ENCODE data around the gene PLCB1.

Gene PLCB1

GRCh38 chr20:8395956-8396355, 263.9 kb downstream of the PLCB1 start:
- Histone ChIP-seq H3K27me3 (ENCODE audit: insufficient read depth, low read length) (no peaks in the 10 kb centered on the region), H4K20me1 (ENCODE audit: insufficient read depth, low read length) (no peaks in the 10 kb centered on the region), H3K9ac (ENCODE audit: low read length) (no peak overlapping the region), H3K4me1 (ENCODE audit: insufficient read depth, low read length, severe bottlenecking) (peaks cover 36% of the 10 kb centered on the region), H3K27ac (ENCODE audit: low read depth, low read length, poor library complexity, severe bottlenecking) (no peak overlapping the region), H3K79me2 (ENCODE audit: insufficient read depth, low read length) (no peaks in the 10 kb centered on the region), H3K9me2 (ENCODE audit: low read depth, low read length) (no peaks in the 10 kb centered on the region), H3K4me2 (ENCODE audit: low read length) (no peak overlapping the region), H3K36me3 (ENCODE audit: insufficient read depth, low read length) (no peaks in the 10 kb centered on the region), H3K9me3 (ENCODE audit: low read length) (peaks cover 9% of the 10 kb centered on the region; the same call in 1 of the 2 replicates), H3K4me3 (ENCODE audit: low read depth, low read length, poor library complexity, severe bottlenecking) (no peak overlapping the region), H2AFZ (ENCODE audit: low read length) (no peak overlapping the region), H3F3A (ENCODE audit: insufficient read depth, low read length) (no peaks in the 10 kb centered on the region)
- no peak for TF ChIP-seq CTCF (IDR thresholded peaks at IDR 0.05; ENCODE audit: low read length)
- no peak for TF ChIP-seq EZH2 (IDR thresholded peaks at IDR 0.05; ENCODE audit: borderline replicate concordance, low read length)

GRCh38 chr20:8398263-8399051, 266.4 kb downstream of the PLCB1 start:
- H3K27ac ChIP-seq (ENCODE audit: low read depth, low read length, poor library complexity, severe bottlenecking), result peak overlapping the region; percentile 95
- H3K4me2 ChIP-seq (ENCODE audit: low read length), result no peak overlapping the region
- no peaks in the 10 kb centered on the region for H3K79me2 ChIP-seq (ENCODE audit: insufficient read depth, low read length)
- no peaks in the 10 kb centered on the region for H4K20me1 ChIP-seq (ENCODE audit: insufficient read depth, low read length)
- no peak overlapping the region for H3K9ac ChIP-seq (ENCODE audit: low read length)
- no peaks in the 10 kb centered on the region for H3F3A ChIP-seq (ENCODE audit: insufficient read depth, low read length)
- H3K36me3 ChIP-seq (ENCODE audit: insufficient read depth, low read length), result no peaks in the 10 kb centered on the region
- H3K4me3 ChIP-seq (ENCODE audit: low read depth, low read length, poor library complexity, severe bottlenecking), result no peak overlapping the region
- no peaks in the 10 kb centered on the region for H3K27me3 ChIP-seq (ENCODE audit: insufficient read depth, low read length)
- H3K9me2 ChIP-seq (ENCODE audit: low read depth, low read length), result no peaks in the 10 kb centered on the region
- H3K9me3 ChIP-seq (ENCODE audit: low read length), result peaks cover 9% of the 10 kb centered on the region; the same call in 1 of the 2 replicates
- TF ChIP-seq EZH2 (IDR thresholded peaks at IDR 0.05; ENCODE audit: borderline replicate concordance, low read length) (no peak), CTCF (IDR thresholded peaks at IDR 0.05; ENCODE audit: low read length) (no peak)
- peaks cover 52% of the 10 kb centered on the region for H3K4me1 ChIP-seq (ENCODE audit: insufficient read depth, low read length, severe bottlenecking)
- no peak overlapping the region for H2AFZ ChIP-seq (ENCODE audit: low read length)

GRCh38 chr20:8399947-8400346, 267.9 kb downstream of the PLCB1 start:
- H3K4me2 ChIP-seq (ENCODE audit: low read length), result peak overlapping the region; percentile 52
- no peaks in the 10 kb centered on the region for H3K27me3 ChIP-seq (ENCODE audit: insufficient read depth, low read length)
- H3K79me2 ChIP-seq (ENCODE audit: insufficient read depth, low read length), result no peaks in the 10 kb centered on the region
- H4K20me1 ChIP-seq (ENCODE audit: insufficient read depth, low read length), result no peaks in the 10 kb centered on the region
- peaks cover 51% of the 10 kb centered on the region for H3K4me1 ChIP-seq (ENCODE audit: insufficient read depth, low read length, severe bottlenecking)
- no peaks in the 10 kb centered on the region for H3F3A ChIP-seq (ENCODE audit: insufficient read depth, low read length)
- H3K9me2 ChIP-seq (ENCODE audit: low read depth, low read length), result no peaks in the 10 kb centered on the region
- no peak for TF ChIP-seq EZH2 (IDR thresholded peaks at IDR 0.05; ENCODE audit: borderline replicate concordance, low read length)
- TF ChIP-seq CTCF (IDR thresholded peaks at IDR 0.05; ENCODE audit: low read length), result no peak
- H3K36me3 ChIP-seq (ENCODE audit: insufficient read depth, low read length), result no peaks in the 10 kb centered on the region
- peaks cover 9% of the 10 kb centered on the region; the same call in 1 of the 2 replicates for H3K9me3 ChIP-seq (ENCODE audit: low read length)
- H3K9ac ChIP-seq (ENCODE audit: low read length), result peak overlapping the region; percentile 42
- peak overlapping the region; percentile 95 for H3K27ac ChIP-seq (ENCODE audit: low read depth, low read length, poor library complexity, severe bottlenecking)
- no peak overlapping the region for H3K4me3 ChIP-seq (ENCODE audit: low read depth, low read length, poor library complexity, severe bottlenecking)
- no peak overlapping the region for H2AFZ ChIP-seq (ENCODE audit: low read length)
